Uterus (tissue), 4 donors: ENCODE results near the gene IQSEC1. TPM values are rescaled to one million over a fixed set of nuclear protein-coding genes. Genes with fewer than 3 reads are reported as not detected.

Source experiments
- DNase-seq, 2 donors: peaks; one replicate each; pipeline ENCODE4 v3.0.0-alpha.2; 2019 to 2020
- H3K27ac ChIP-seq, 2 donors: fragments of 200-600 bp; sonication (generic); 1 replicate in 1 of 2; 2 replicates in 1 of 2; pipeline ENCODE4 v1.5.1; 2016 to 2018
- H3K27me3 ChIP-seq, 2 donors: fragments of 200-600 bp; sonication (generic); one replicate each; pipeline ENCODE4 v1.5.1; 2018 to 2019; ENCODE audit warnings: control low read depth in 1 of 2
- H3K36me3 ChIP-seq, 2 donors: fragments of 200-600 bp; sonication (generic); one replicate each; pipeline ENCODE4 v1.5.1; 2019; ENCODE audit warnings: control low read depth in 1 of 2
- H3K4me1 ChIP-seq, 2 donors: fragments of 200-600 bp; sonication (generic); one replicate each; pipeline ENCODE4 v1.5.1; 2018 to 2019; ENCODE audit warnings: control low read depth in 1 of 2
- H3K4me3 ChIP-seq, 2 donors: fragments of 200-600 bp; sonication (generic); 1 replicate in 1 of 2; 2 replicates in 1 of 2; pipeline ENCODE4 v1.5.1; 2018 to 2019; ENCODE audit warnings: mild to moderate bottlenecking in 1 of 2
- H3K9me3 ChIP-seq, 2 donors: fragments of 200-600 bp; sonication (generic); one replicate each; pipeline ENCODE4 v1.5.1; 2019; ENCODE audit warnings: control low read depth in 1 of 2
- POLR2A ChIP-seq, 2 donors: fragments of 450-650 bp; IDR thresholded peaks; one replicate each; pipeline ENCODE4 v1.6.1; 2016; ENCODE audit warnings: antibody characterized with exemption in 2 of 2, mild to moderate bottlenecking in 1 of 2, moderate library complexity in 1 of 2
- intact Hi-C: fragments of 100-400 bp; cut with DNase I; formaldehyde crosslinking; loops from one replicate; pipeline ENCODE4 v1.15.1; 2023; ENCODE audit warnings: low total_unique reads
- total RNA-seq, 4 donors: library from RNA; depleted of rRNA in 3 of 4; stranded (reverse); fragments of >200 nt in 3 of 4; gene quantifications; one replicate each; pipeline versions ENCODE4 v1.1.0 to v1.2.4, GENCODE V29; 2014 to 2023
- TF ChIP-seq, protein P1 (sequence below), 4 experiments: fragments of 200-600 bp in 2 of 4; fragments of 450-650 bp in 2 of 4; sonication (generic) in 2 of 4; IDR thresholded peaks; one replicate each; pipeline ENCODE4 v1.5.1; 2016 to 2019; ENCODE audit warnings: antibody characterized with exemption in 4 of 4, mild to moderate bottlenecking in 2 of 4, moderate library complexity in 1 of 4
- donor health status: DM: yes; HTN: yes; CAD: no.

IQSEC1 gene
- total RNA-seq, 4 donors from 2014 or later, result 17.9 to 61.4 (median 49.7) TPM

DNA sequence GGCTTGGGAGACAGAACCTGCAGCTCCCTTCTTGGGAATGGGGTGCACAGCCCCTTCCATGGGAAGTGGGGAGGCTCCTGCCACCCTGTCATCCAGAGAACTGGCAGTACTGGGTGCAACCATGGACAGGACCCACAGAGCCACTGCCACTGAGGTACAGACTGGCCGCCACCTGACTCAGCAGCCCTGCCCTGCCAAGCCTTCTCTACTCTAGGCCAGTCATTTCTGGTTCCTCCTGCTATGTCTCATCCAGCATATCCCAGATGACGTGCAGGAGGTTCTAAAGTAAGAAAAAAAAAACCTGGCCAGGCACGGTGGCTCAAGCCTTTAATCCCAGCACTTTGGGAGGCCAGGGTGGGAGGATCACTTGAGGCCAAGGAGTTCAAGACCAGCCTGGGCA lies 155.0 kb downstream of the IQSEC1 start:
- intact Hi-C loops, result no loop called here
- no peaks in the 10 kb centered on the region for H3K4me1 ChIP-seq
- H3K9me3 ChIP-seq, result no peaks in the 10 kb centered on the region
- H3K36me3 ChIP-seq, result no peaks in the 10 kb centered on the region
- DNase-seq, result no peak
- H3K27me3 ChIP-seq, result no peaks in the 10 kb centered on the region
- H3K4me3 ChIP-seq, result no peak overlapping the region
- no peak overlapping the region for H3K27ac ChIP-seq
- TF ChIP-seq, protein P1, sequence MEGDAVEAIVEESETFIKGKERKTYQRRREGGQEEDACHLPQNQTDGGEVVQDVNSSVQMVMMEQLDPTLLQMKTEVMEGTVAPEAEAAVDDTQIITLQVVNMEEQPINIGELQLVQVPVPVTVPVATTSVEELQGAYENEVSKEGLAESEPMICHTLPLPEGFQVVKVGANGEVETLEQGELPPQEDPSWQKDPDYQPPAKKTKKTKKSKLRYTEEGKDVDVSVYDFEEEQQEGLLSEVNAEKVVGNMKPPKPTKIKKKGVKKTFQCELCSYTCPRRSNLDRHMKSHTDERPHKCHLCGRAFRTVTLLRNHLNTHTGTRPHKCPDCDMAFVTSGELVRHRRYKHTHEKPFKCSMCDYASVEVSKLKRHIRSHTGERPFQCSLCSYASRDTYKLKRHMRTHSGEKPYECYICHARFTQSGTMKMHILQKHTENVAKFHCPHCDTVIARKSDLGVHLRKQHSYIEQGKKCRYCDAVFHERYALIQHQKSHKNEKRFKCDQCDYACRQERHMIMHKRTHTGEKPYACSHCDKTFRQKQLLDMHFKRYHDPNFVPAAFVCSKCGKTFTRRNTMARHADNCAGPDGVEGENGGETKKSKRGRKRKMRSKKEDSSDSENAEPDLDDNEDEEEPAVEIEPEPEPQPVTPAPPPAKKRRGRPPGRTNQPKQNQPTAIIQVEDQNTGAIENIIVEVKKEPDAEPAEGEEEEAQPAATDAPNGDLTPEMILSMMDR (IDR thresholded peaks at IDR 0.05), result no peak
- TF ChIP-seq POLR2A (IDR thresholded peaks at IDR 0.05), result no peak

DNA sequence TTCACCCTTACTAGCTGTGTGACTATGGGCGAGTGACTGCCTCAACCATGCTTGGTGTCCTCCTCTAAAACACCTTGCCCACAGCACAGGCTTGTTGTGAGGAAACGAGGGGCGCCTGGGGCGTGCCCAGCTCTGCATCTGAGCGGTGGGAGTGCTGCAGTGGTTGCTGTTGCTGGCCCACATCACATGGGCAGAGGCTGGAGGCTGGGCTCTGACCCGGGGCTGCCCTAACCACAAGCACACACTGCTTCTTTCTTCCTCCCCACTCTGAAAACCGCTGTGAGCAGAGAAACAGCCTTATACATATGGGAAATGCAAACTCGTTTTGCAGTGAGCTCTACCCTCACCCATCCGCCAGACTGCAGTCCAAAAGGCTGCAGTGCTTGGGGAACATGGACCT lies 157.1 kb downstream of the IQSEC1 start:
- intact Hi-C loops, result no loop called here
- Histone ChIP-seq H3K36me3 (no peaks in the 10 kb centered on the region), H3K27me3 (no peaks in the 10 kb centered on the region), H3K9me3 (no peaks in the 10 kb centered on the region), H3K27ac (no peak overlapping the region), H3K4me3 (no peak overlapping the region), H3K4me1 (no peaks in the 10 kb centered on the region)
- no peak for DNase-seq
- TF ChIP-seq, protein P1 (IDR thresholded peaks at IDR 0.05), result no peak
- no peak for TF ChIP-seq POLR2A (IDR thresholded peaks at IDR 0.05)

DNA sequence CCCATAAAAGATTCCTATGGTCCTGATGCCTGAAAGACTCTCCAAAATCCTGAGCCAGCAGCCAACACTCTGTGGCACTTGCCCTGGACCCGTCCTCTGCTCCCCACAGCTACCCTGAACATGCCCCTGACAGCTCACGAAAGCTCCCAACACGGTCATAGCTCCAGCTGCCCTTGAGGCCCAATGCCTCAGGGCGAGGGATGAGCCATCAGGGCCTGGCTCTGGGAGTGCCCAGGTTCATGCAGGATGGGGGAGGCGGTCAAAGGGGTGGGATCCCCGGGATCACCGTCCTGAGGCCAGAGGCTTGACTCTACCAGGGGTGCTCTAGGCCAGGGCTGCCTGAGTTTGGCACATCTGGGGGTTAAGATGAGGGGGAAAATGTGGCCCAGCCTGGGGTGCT lies 159.1 kb downstream of the IQSEC1 start:
- no peaks in the 10 kb centered on the region for H3K9me3 ChIP-seq
- intact Hi-C loops, result no loop called here
- H3K4me1 ChIP-seq, result no peaks in the 10 kb centered on the region
- no peak for TF ChIP-seq POLR2A (IDR thresholded peaks at IDR 0.05)
- TF ChIP-seq, protein P1 (IDR thresholded peaks at IDR 0.05), result no peak
- no peak overlapping the region for H3K27ac ChIP-seq
- DNase-seq, result no peak
- H3K4me3 ChIP-seq, result no peak overlapping the region
- no peaks in the 10 kb centered on the region for H3K36me3 ChIP-seq
- no peaks in the 10 kb centered on the region for H3K27me3 ChIP-seq

DNA sequence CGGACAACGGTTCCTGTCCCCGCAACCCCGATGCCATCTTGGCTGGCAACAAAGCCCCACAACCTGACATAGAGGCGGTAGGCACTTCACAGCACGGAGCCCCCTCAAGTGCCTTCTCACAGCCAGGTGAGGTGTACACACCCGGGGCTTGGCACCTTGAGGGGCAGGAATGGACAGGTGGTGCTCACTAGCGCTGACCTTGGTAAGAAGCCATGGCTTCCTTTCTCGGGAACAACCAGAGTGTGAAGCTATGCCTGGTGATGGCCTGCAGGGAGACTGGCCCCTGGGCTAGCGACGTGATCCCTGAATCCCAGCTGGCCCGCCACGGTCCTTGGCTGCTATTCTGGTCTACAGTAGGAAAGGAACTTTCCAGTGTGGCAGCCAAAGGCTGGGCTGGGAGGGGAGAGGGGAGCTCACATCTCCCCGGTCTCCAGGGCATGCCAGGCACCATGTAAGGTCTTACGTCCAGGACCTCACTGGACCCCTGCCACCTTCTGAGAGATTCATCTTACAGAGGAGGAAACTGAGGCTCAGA lies 161.3 kb downstream of the IQSEC1 start:
- intact Hi-C loops, result no loop called here
- no peaks in the 10 kb centered on the region for H3K4me1 ChIP-seq
- H3K9me3 ChIP-seq, result no peaks in the 10 kb centered on the region
- no peaks in the 10 kb centered on the region for H3K27me3 ChIP-seq
- TF ChIP-seq POLR2A (IDR thresholded peaks at IDR 0.05), result no peak
- TF ChIP-seq, protein P1 (IDR thresholded peaks at IDR 0.05), result no peak
- DNase-seq, result no peak
- H3K27ac ChIP-seq, result no peak overlapping the region
- no peak overlapping the region for H3K4me3 ChIP-seq
- H3K36me3 ChIP-seq, result no peaks in the 10 kb centered on the region

DNA sequence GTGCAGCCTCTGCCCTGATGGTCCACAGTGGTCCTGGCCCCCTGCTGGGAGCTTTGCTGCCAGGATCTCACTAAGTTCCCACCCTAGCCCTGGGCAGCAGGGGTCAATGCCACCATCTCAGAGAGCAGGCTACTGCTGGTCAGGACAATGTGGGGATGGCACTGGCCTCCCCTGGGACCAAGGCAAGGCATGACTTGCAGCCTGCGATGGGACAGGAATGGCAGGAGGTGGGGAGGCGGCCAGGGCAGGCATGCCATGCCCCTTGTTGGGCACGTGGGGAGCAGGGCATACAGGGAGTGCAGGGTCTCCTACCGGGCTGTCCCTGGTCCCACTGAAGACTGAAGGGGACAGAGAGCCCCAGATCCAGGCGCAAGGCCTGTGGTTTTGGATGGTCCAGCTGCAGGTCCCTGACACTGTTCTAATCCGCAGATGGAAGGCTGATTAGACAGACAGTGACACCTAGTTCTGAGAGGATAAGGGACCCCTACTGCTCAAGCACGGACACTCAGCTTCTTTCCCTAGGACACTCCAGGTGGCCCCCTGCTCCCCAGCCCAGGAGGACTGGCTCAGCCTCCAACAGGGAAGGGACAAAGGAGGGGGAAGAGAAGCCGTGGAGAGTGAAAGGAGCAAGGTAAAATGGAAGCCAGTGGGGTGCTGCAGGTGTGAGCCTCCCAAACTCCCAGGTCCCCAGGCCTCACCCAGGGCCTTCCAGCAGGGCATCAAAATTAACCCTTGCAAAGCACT lies 162.7 kb downstream of the IQSEC1 start:
- intact Hi-C loops, result no loop called here
- Histone ChIP-seq H3K27me3 (no peaks in the 10 kb centered on the region), H3K36me3 (no peaks in the 10 kb centered on the region), H3K4me1 (no peaks in the 10 kb centered on the region), H3K4me3 (no peak overlapping the region), H3K27ac (no peak overlapping the region), H3K9me3 (no peaks in the 10 kb centered on the region)
- no peak for TF ChIP-seq POLR2A (IDR thresholded peaks at IDR 0.05)
- TF ChIP-seq, protein P1 (IDR thresholded peaks at IDR 0.05), result no peak
- no peak for DNase-seq
